ENCODE data around the gene ABCA1.
"Not testable (repeated sequence)": the region's sequence is repeated elsewhere in the genome, so short reads cannot be mapped to it uniquely, and the experiment has no call there.

ABCA1 gene

GRCh38 chr9:104905153-104905901 lies 22.6 kb downstream of the ABCA1 start:
- DNase-seq, result no peak

GRCh38 chr9:104903609-104904008 lies 24.3 kb downstream of the ABCA1 start:
- DNase-seq, result no peak

- DNase-seq, result no peak
Observed at GRCh38 chr9:104900871-104901270, 27.1 kb downstream of the ABCA1 start.

- no peak for DNase-seq
Observed at GRCh38 chr9:104900324-104900723, 27.6 kb downstream of the ABCA1 start.

- no peak for DNase-seq
Observed at GRCh38 chr9:104899759-104900247, 28.2 kb downstream of the ABCA1 start.

GRCh38 chr9:104898376-104898775 lies 29.6 kb downstream of the ABCA1 start:
- DNase-seq, result not testable (repeated sequence)

- DNase-seq, result no peak
Observed at GRCh38 chr9:104896131-104896530, 31.8 kb downstream of the ABCA1 start.

- DNase-seq, result no peak
Observed at GRCh38 chr9:104895572-104895971, 32.4 kb downstream of the ABCA1 start.

- DNase-seq, result no peak
Observed at GRCh38 chr9:104892701-104893100, 35.3 kb downstream of the ABCA1 start.

GRCh38 chr9:104890433-104890770 lies 37.6 kb downstream of the ABCA1 start:
- no peak for DNase-seq

GRCh38 chr9:104885818-104886709 lies 41.9 kb downstream of the ABCA1 start:
- no peak for DNase-seq

- no peak for DNase-seq
Observed at GRCh38 chr9:104883169-104883568, 44.8 kb downstream of the ABCA1 start.

- DNase-seq, result no peak
Observed at GRCh38 chr9:104882566-104882965, 45.4 kb downstream of the ABCA1 start.

- DNase-seq, result no peak
Observed at GRCh38 chr9:104882086-104882485, 45.9 kb downstream of the ABCA1 start.

- DNase-seq, result no peak
Observed at GRCh38 chr9:104879555-104880309, 48.2 kb downstream of the ABCA1 start.

GRCh38 chr9:104876587-104876986 lies 51.4 kb downstream of the ABCA1 start:
- DNase-seq, result no peak

GRCh38 chr9:104875897-104876296 lies 52.1 kb downstream of the ABCA1 start:
- DNase-seq, result no peak

GRCh38 chr9:104875320-104875719 lies 52.6 kb downstream of the ABCA1 start:
- no peak for DNase-seq

GRCh38 chr9:104873489-104873850 lies 54.5 kb downstream of the ABCA1 start:
- DNase-seq, result no peak

GRCh38 chr9:104872656-104873488 lies 55.1 kb downstream of the ABCA1 start:
- no peak for DNase-seq

GRCh38 chr9:104871961-104872527 lies 55.9 kb downstream of the ABCA1 start:
- no peak for DNase-seq

- DNase-seq, result no peak
Observed at GRCh38 chr9:104869811-104870210, 58.1 kb downstream of the ABCA1 start.

Measured in activated gamma-delta T cell treated with Interleukin-2 at 50 U/mL for 16 hours (primary cell).